Lung (tissue), 16 donors: ENCODE measurements around the gene CD300LB. TPM values are rescaled to one million over a fixed set of nuclear protein-coding genes. Genes with fewer than 3 reads are reported as not detected.

Experiments
- ATAC-seq: fragments of 200-7000 bp; cut with Tn5 transposase; one replicate; pipeline ENCODE4 v1.9.1; 2020; ENCODE audit warnings: moderate number of reproducible peaks; ENCODE audit not compliant: insufficient read depth, low FRiP score
- DNase-seq, 3 donors: peaks; one replicate each; pipeline ENCODE4 v3.0.0-alpha.2; 2013 to 2017
- H3K27ac ChIP-seq, 2 donors: one replicate each; pipeline ENCODE4 v1.5.1; 2013; ENCODE audit warnings: mild to moderate bottlenecking in 2 of 2, moderate library complexity in 2 of 2, control low read depth in 1 of 2, inconsistent platforms in 1 of 2, low read depth in 1 of 2, low read length in 1 of 2
- H3K27me3 ChIP-seq, 3 donors: one replicate each; pipeline ENCODE4 v1.5.1; 2013; ENCODE audit warnings: low read length in 2 of 3; ENCODE audit not compliant: control insufficient read depth in 3 of 3, insufficient read depth in 3 of 3
- H3K36me3 ChIP-seq, 4 donors: one replicate each; pipeline ENCODE4 v1.5.1; 2013; ENCODE audit warnings: low read length in 4 of 4, mild to moderate bottlenecking in 1 of 4, moderate library complexity in 1 of 4; ENCODE audit not compliant: control insufficient read depth in 4 of 4, insufficient read depth in 4 of 4
- H3K4me1 ChIP-seq, 5 donors: one replicate each; pipeline ENCODE4 v1.5.1; 2013; ENCODE audit warnings: low read length in 5 of 5, mild to moderate bottlenecking in 2 of 5, moderate library complexity in 1 of 5; ENCODE audit not compliant: control insufficient read depth in 5 of 5, insufficient read depth in 5 of 5
- H3K4me3 ChIP-seq: one replicate; pipeline ENCODE4 v1.5.1; 2013; ENCODE audit warnings: mild to moderate bottlenecking, control low read depth, moderate library complexity
- H3K9ac ChIP-seq, 2 donors: one replicate each; pipeline ENCODE4 v1.5.1; 2013; ENCODE audit warnings: low read length in 2 of 2, control low read depth in 1 of 2; ENCODE audit not compliant: insufficient read depth in 1 of 2
- H3K9me3 ChIP-seq, 4 donors: one replicate each; pipeline ENCODE4 v1.5.1; 2013; ENCODE audit warnings: low read length in 3 of 4, mild to moderate bottlenecking in 1 of 4, moderate library complexity in 1 of 4; ENCODE audit not compliant: control insufficient read depth in 4 of 4, insufficient read depth in 3 of 4
- WGBS, 2 donors: extraction: QIAGEN DNeasy Blood & Tissue Kit; methylation state at CpG; one replicate each; pipeline ENCODE4 v1.1.7; 2013; 5-methylcytosine and 5-hydroxymethylcytosine counted together
- long read RNA-seq, 5 donors: transcript quantifications; one replicate each; lab custom pipeline, GENCODE V29; 2026
- polyA plus RNA-seq, 2 donors: library from polyadenylated mRNA; stranded (reverse); fragments of 200-250 nt; gene quantifications; one replicate each; pipeline ENCODE4 v1.2.1, GENCODE V29; 2013
- total RNA-seq, 2 donors: library from RNA; depleted of rRNA in 1 of 2; stranded (reverse); fragments of >200 nt in 1 of 2; gene quantifications; one replicate each; pipeline ENCODE4 v1.2.1, GENCODE V29; 2014 to 2021
- TF ChIP-seq, protein P1 (sequence below): IDR thresholded peaks from 2 replicates; pipeline ENCODE4 v1.5.1; 2012; ENCODE audit warnings: mild to moderate bottlenecking; ENCODE audit errors: control extremely low read depth, extremely low read depth
- donor health status: control.
- donor health status: control.
- donor health status: Bipolar disorder and iron deficiency.
- donor health status: healthy.
- donor health status: DM: yes; HTN: yes; CAD: no.

CD300LB gene
- total RNA-seq, result 1 to 10 TPM in 1 of 2 donors, under 1 TPM in 1; 0.82 to 1.2 TPM
- 1 to 10 TPM; 1.5 to 1.8 TPM for polyA plus RNA-seq
- long read RNA-seq, donor 1, result 0 reads
- long read RNA-seq, donor 2, result 0 reads
- long read RNA-seq, donor 3, result 0 reads
- long read RNA-seq, donor 4, result 0 reads
- long read RNA-seq, donor 5, result 0 reads

DNA sequence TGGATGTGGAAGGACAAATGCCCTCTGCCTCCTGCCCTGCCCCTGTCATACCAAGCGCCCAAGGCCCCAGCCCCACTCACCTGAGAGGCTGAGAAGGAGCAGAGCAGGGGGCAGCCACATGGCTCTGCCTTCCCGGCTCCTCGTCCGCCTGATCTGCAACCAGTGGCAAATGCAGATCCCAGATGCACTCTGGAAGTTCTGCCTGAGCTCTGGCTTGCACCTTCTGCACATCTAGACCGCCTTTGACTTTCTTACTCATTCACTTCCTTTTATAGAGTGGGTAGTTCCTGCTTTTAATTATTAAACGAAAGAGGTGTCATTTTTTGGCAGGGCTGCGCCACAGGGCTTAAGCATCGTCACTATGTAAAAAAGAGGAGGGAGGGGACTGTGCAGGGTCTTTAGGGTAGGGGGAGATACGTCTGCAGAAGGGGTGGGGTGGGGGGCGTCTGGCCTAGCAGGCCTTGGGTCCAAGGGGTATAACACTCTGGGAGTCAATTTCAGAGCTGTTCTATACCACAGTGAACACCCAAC is at the start of gene CD300LB:
Gene CD300LB, minus strand, starts transcription at position 245 of the 531 bp plus-strand sequence. Its CDS starts 125 bp downstream, at position 120.
- no peaks in the 10 kb centered on the region for H3K9me3 ChIP-seq
- WGBS, 2 donors, result 43 to 57% methylated on average over 10 of the region's 10 CpGs

DNA sequence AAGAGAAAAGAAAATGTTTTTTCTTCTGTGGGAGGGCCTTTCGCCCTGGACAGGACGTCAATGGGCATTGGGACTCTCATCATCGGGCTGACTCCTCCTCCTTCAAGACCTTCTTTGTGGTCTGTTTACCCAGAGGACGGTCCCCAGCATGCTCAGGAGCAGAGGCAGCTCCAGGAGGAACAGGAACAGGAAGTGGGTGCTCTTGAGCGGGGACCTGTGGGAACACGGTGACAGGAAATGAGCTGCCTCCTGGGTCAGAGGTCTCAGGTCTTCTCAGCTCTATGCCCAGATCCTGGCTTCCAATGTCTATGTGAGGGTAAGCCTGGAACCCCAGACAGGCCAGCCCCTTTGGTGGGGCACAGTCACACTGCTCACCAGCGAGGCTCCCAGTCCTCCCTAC is 48.6 kb upstream of the CD300LB start:
- H3K4me1 ChIP-seq, result no peaks in the 10 kb centered on the region
- no peak overlapping the region for H3K27ac ChIP-seq
- no peak overlapping the region for H3K9ac ChIP-seq
- no peaks in the 10 kb centered on the region for H3K36me3 ChIP-seq
- TF ChIP-seq, protein P1, sequence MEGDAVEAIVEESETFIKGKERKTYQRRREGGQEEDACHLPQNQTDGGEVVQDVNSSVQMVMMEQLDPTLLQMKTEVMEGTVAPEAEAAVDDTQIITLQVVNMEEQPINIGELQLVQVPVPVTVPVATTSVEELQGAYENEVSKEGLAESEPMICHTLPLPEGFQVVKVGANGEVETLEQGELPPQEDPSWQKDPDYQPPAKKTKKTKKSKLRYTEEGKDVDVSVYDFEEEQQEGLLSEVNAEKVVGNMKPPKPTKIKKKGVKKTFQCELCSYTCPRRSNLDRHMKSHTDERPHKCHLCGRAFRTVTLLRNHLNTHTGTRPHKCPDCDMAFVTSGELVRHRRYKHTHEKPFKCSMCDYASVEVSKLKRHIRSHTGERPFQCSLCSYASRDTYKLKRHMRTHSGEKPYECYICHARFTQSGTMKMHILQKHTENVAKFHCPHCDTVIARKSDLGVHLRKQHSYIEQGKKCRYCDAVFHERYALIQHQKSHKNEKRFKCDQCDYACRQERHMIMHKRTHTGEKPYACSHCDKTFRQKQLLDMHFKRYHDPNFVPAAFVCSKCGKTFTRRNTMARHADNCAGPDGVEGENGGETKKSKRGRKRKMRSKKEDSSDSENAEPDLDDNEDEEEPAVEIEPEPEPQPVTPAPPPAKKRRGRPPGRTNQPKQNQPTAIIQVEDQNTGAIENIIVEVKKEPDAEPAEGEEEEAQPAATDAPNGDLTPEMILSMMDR, result no peak
- peaks cover 0 to 3% (median 0%) of the 10 kb centered on the region in 3 donors for H3K27me3 ChIP-seq
- ATAC-seq (no peak), DNase-seq (no peak)
- WGBS, 2 donors, result 44 to 47% methylated on average over 7 of the region's 7 CpGs
- peaks cover 0 to 13% (median 0%) of the 10 kb centered on the region in 4 donors for H3K9me3 ChIP-seq
- no peak overlapping the region for H3K4me3 ChIP-seq

More for the DNA sequence above, at the start of gene CD300LB:
- Histone ChIP-seq H3K4me1 (no peaks in the 10 kb centered on the region), H3K4me3 (no peak within 1 kb of the TSS), H3K36me3 (no peaks in the 10 kb centered on the region), H3K27ac (peak within 1 kb of the TSS in 1 of 2 donors; percentile 21), H3K9ac (no peak within 1 kb of the TSS), H3K27me3 (no peaks in the 10 kb centered on the region)
- DNase-seq, result no peak
- ATAC-seq, result no peak
- TF ChIP-seq, protein P1, result no peak

DNA sequence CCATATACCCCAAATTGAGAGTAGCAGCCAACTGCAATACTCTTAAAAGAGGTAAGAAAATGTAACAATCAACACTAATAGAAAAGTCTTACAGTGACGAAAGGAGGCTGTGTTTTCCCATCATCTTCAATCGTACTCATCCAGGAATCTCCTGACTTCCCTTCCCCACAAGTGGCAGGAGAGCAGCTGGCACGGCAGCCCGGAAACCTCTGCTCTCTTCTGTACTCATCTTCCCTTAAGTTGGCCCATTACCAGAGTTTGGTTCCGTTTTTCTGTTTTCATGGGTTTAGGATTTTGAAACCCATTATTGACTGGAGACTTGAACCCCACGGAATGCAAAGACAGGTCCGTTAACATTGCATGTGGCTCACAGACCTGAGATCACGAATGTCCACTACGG is 47.7 kb upstream of the CD300LB start:
- H3K9ac ChIP-seq, result no peak overlapping the region
- peaks cover 0 to 10% (median 0%) of the 10 kb centered on the region in 4 donors for H3K9me3 ChIP-seq
- peaks cover 0 to 3% (median 0%) of the 10 kb centered on the region in 3 donors for H3K27me3 ChIP-seq
- H3K36me3 ChIP-seq, result no peaks in the 10 kb centered on the region
- H3K4me3 ChIP-seq, result no peak overlapping the region
- TF ChIP-seq, protein P1, result no peak
- WGBS, 2 donors, result 86 to 88% methylated on average over 9 of the region's 9 CpGs
- no peak for DNase-seq
- H3K27ac ChIP-seq, result no peak overlapping the region
- no peaks in the 10 kb centered on the region for H3K4me1 ChIP-seq
- no peak for ATAC-seq
